ENCODE data around the gene KLF16.

The KLF16 gene

GRCh38 chr19:1839658-1840540 lies 23.5 kb downstream of the KLF16 start:
- DNase-seq, result no peak

GRCh38 chr19:1837625-1838105 lies 25.7 kb downstream of the KLF16 start:
- no peak for DNase-seq

GRCh38 chr19:1837222-1837565 lies 26.2 kb downstream of the KLF16 start:
- no peak for DNase-seq

- DNase-seq, result no peak
Observed at GRCh38 chr19:1836458-1837221, 26.7 kb downstream of the KLF16 start.

GRCh38 chr19:1833540-1833939 lies 29.8 kb downstream of the KLF16 start:
- no peak for DNase-seq

- no peak for DNase-seq
Observed at GRCh38 chr19:1832046-1832663, 31.2 kb downstream of the KLF16 start.

GRCh38 chr19:1830978-1831377 lies 32.4 kb downstream of the KLF16 start:
- no peak for DNase-seq

GRCh38 chr19:1830568-1830967 lies 32.8 kb downstream of the KLF16 start:
- no peak for DNase-seq

GRCh38 chr19:1829958-1830357 lies 33.4 kb downstream of the KLF16 start:
- no peak for DNase-seq

GRCh38 chr19:1828279-1829238 lies 34.8 kb downstream of the KLF16 start:
- DNase-seq, result no peak

- no peak for DNase-seq
Observed at GRCh38 chr19:1827566-1828278, 35.7 kb downstream of the KLF16 start.

- DNase-seq, result no peak
Observed at GRCh38 chr19:1826557-1827521, 36.5 kb downstream of the KLF16 start.

- DNase-seq, result peak; percentile 51
Observed at GRCh38 chr19:1825909-1826556, 37.3 kb downstream of the KLF16 start.

- DNase-seq, result no peak
Observed at GRCh38 chr19:1824252-1824622, 39.1 kb downstream of the KLF16 start.

GRCh38 chr19:1823539-1824251 lies 39.7 kb downstream of the KLF16 start:
- no peak for DNase-seq

GRCh38 chr19:1823020-1823419 lies 40.4 kb downstream of the KLF16 start:
- DNase-seq, result no peak

GRCh38 chr19:1822210-1822609 lies 41.2 kb downstream of the KLF16 start:
- DNase-seq, result no peak

GRCh38 chr19:1819341-1820255 lies 43.8 kb downstream of the KLF16 start:
- no peak for DNase-seq

Measured in DMS79 treated with DMSO at 0.1 percent for 48 hours (cell line).